GM18907 (cell line): ENCODE results near the gene TEX22.

Source experiments
- ATAC-seq: cut with Tn5 transposase; IDR thresholded peaks from one replicate; pipeline ENCODE4 v1.9.1; 2021; ENCODE audit warnings: mild to moderate bottlenecking, moderate library complexity; ENCODE audit not compliant: unreplicated experiment

TEX22 gene

GRCh38 chr14:105437723-105438500 lies 39.6 kb downstream of the TEX22 start:
- ATAC-seq, result no peak

GRCh38 chr14:105439179-105439578 lies 40.8 kb downstream of the TEX22 start:
- ATAC-seq, result no peak

- no peak for ATAC-seq
Measured at GRCh38 chr14:105439710-105440553, 41.6 kb downstream of the TEX22 start.

GRCh38 chr14:105440554-105440900 lies 42.2 kb downstream of the TEX22 start:
- no peak for ATAC-seq

GRCh38 chr14:105440992-105441391 lies 42.7 kb downstream of the TEX22 start:
- ATAC-seq, result no peak

GRCh38 chr14:105442125-105442524 lies 43.8 kb downstream of the TEX22 start:
- ATAC-seq, result no peak

GRCh38 chr14:105442834-105443233 lies 44.5 kb downstream of the TEX22 start:
- no peak for ATAC-seq

- no peak for ATAC-seq
Measured at GRCh38 chr14:105444859-105445258, 46.5 kb downstream of the TEX22 start.

- no peak for ATAC-seq
Measured at GRCh38 chr14:105445290-105445689, 47.0 kb downstream of the TEX22 start.

GRCh38 chr14:105445901-105446845 lies 47.8 kb downstream of the TEX22 start:
- ATAC-seq, result no peak

- no peak for ATAC-seq
Measured at GRCh38 chr14:105446971-105447370, 48.6 kb downstream of the TEX22 start.

- ATAC-seq, result no peak
Measured at GRCh38 chr14:105447651-105448640, 49.6 kb downstream of the TEX22 start.

GRCh38 chr14:105448706-105449111 lies 50.4 kb downstream of the TEX22 start:
- no peak for ATAC-seq

- no peak for ATAC-seq
Measured at GRCh38 chr14:105449276-105450122, 51.2 kb downstream of the TEX22 start.

- no peak for ATAC-seq
Measured at GRCh38 chr14:105450123-105450505, 51.8 kb downstream of the TEX22 start.

- no peak for ATAC-seq
Measured at GRCh38 chr14:105450864-105451720, 52.8 kb downstream of the TEX22 start.

- no peak for ATAC-seq
Measured at GRCh38 chr14:105452963-105453362, 54.6 kb downstream of the TEX22 start.

GRCh38 chr14:105453847-105454246 lies 55.5 kb downstream of the TEX22 start:
- ATAC-seq, result no peak
